ENCODE measurements around the gene APPBP2. TPM values are rescaled to one million over a fixed set of nuclear protein-coding genes. Genes with fewer than 3 reads are reported as not detected.
A peak's percentile ranks its signal among the peaks of the same experiment; 100 is the strongest.

APPBP2 gene
- total RNA-seq, 2 experiments from 2014 or later: 18.5 to 18.7 TPM

DNA sequence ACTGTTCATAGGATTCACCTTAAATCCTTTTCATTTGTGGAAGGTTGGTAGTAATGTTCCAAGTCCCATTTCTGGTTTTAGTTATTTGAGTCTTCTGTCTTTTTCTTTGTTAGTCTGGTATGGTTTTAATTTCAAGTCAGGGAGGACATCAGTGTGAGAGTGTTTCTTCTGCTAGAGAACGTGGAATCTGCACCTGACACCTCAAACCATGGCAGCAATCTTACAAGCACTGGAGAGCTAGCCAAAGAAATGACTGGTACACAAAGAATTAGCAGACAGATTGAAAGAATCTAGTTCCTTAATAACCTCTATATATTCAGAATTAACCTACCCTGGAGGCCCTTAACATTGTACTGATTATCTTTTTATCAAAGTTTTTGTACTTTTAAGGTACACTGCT is 53.6 kb downstream of the APPBP2 start:
- H3K36me3 ChIP-seq (ENCODE audit: insufficient read depth, low read length): peaks cover 17% of the 10 kb centered on the region
- CTCF ChIA-PET: no interaction called here
- H3K4me3 ChIP-seq (ENCODE audit: low read length): no peak overlapping the region
- no peak overlapping the region for H3K27ac ChIP-seq (ENCODE audit: low read depth in 1 of 2, low read length in 2 of 2)
- Mint-ChIP-seq H3K27me3 (no peaks in the 10 kb centered on the region), H3K9me3 (no peaks in the 10 kb centered on the region), H3K4me3 (no peak overlapping the region), H3K4me1 (ENCODE audit: low read depth) (peaks cover 10% of the 10 kb centered on the region), H3K36me3 (ENCODE audit: low read depth) (peaks cover 68% of the 10 kb centered on the region), H3K27ac (no peak overlapping the region)
- H3K9me3 ChIP-seq (ENCODE audit: control insufficient read depth in 1 of 2, insufficient read depth in 1 of 2, low read length in 2 of 2): no peaks in the 10 kb centered on the region
- TF ChIP-seq, protein P1, sequence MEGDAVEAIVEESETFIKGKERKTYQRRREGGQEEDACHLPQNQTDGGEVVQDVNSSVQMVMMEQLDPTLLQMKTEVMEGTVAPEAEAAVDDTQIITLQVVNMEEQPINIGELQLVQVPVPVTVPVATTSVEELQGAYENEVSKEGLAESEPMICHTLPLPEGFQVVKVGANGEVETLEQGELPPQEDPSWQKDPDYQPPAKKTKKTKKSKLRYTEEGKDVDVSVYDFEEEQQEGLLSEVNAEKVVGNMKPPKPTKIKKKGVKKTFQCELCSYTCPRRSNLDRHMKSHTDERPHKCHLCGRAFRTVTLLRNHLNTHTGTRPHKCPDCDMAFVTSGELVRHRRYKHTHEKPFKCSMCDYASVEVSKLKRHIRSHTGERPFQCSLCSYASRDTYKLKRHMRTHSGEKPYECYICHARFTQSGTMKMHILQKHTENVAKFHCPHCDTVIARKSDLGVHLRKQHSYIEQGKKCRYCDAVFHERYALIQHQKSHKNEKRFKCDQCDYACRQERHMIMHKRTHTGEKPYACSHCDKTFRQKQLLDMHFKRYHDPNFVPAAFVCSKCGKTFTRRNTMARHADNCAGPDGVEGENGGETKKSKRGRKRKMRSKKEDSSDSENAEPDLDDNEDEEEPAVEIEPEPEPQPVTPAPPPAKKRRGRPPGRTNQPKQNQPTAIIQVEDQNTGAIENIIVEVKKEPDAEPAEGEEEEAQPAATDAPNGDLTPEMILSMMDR (IDR thresholded peaks at IDR 0.05): no peak
- POLR2A ChIA-PET: no interaction called here
- no peak for ATAC-seq (ENCODE audit: poor library complexity)
- DNase-seq: no peak
- intact Hi-C loops (cut with DNase I, micrococcal nuclease): no loop called here
- no peaks in the 10 kb centered on the region for H3K4me1 ChIP-seq (ENCODE audit: insufficient read depth, low read length)
- no peaks in the 10 kb centered on the region for H3K27me3 ChIP-seq (ENCODE audit: control insufficient read depth in 1 of 2, insufficient read depth in 2 of 2, low read length in 2 of 2)

DNA sequence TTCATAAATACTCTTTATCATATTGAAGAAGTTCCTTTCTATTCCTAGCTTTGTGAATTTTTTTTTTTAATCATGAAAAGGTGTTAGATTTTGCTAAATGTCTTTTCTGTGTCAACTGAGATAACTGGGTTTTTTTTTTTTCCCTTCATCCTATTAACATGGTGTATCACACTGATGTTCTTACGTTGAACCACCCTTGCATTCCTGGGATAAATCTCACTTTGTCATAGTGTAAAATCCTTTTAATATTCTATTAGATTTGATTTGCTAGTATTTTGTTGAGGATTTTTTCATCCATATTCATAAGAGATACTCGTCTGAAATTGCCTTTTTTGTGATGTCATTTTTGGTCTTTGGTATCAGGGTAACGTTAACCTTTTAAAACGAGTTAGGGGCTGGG is 54.6 kb downstream of the APPBP2 start:
- no peak for ATAC-seq (ENCODE audit: poor library complexity)
- Histone ChIP-seq H3K9me3 (ENCODE audit: control insufficient read depth in 1 of 2, insufficient read depth in 1 of 2, low read length in 2 of 2) (no peaks in the 10 kb centered on the region), H3K27ac (ENCODE audit: low read depth in 1 of 2, low read length in 2 of 2) (no peak overlapping the region), H3K27me3 (ENCODE audit: control insufficient read depth in 1 of 2, insufficient read depth in 2 of 2, low read length in 2 of 2) (no peaks in the 10 kb centered on the region), H3K4me3 (ENCODE audit: low read length) (no peak overlapping the region), H3K4me1 (ENCODE audit: insufficient read depth, low read length) (no peaks in the 10 kb centered on the region), H3K36me3 (ENCODE audit: insufficient read depth, low read length) (peaks cover 19% of the 10 kb centered on the region)
- no peaks in the 10 kb centered on the region for H3K27me3 Mint-ChIP-seq
- POLR2A ChIA-PET: no interaction called here
- H3K4me1 Mint-ChIP-seq (ENCODE audit: low read depth): peaks cover 10% of the 10 kb centered on the region
- CTCF ChIA-PET: interaction anchor here (0.6 kb wide), 1 partner anchor 58 kb away, joined by 3 read pairs; no protein-coding TSS in a partner anchor
- intact Hi-C loops (cut with DNase I, micrococcal nuclease): no loop called here
- TF ChIP-seq, protein P1 (IDR thresholded peaks at IDR 0.05): no peak
- no peak for DNase-seq
- H3K27ac Mint-ChIP-seq: peak overlapping the region; percentile 63
- no peak overlapping the region for H3K4me3 Mint-ChIP-seq
- no peaks in the 10 kb centered on the region for H3K9me3 Mint-ChIP-seq
- H3K36me3 Mint-ChIP-seq (ENCODE audit: low read depth): peaks cover 71% of the 10 kb centered on the region

DNA sequence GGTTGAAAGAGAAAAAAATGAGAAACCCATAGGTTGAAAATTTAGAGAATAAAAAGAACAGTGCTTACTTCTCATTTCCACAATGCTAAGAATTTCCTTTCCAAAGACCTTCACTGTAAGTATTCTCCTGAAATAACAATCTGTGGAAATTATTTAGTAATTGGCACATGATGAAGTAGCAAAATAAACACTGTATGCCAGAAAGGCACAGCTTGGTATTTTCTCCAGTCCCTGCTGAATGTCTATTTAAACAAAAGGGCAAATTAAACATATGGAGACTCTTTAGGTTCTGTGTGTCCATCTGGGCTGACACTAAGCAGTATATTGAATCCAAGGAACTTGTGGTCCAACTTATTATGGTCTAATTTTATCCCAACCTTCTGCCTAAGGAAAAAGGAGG is 57.7 kb downstream of the APPBP2 start:
- H3K4me1 Mint-ChIP-seq (ENCODE audit: low read depth): peaks cover 10% of the 10 kb centered on the region
- Histone ChIP-seq H3K4me3 (ENCODE audit: low read length) (no peak overlapping the region), H3K36me3 (ENCODE audit: insufficient read depth, low read length) (peaks cover 49% of the 10 kb centered on the region), H3K9me3 (ENCODE audit: control insufficient read depth in 1 of 2, insufficient read depth in 1 of 2, low read length in 2 of 2) (no peaks in the 10 kb centered on the region), H3K27me3 (ENCODE audit: control insufficient read depth in 1 of 2, insufficient read depth in 2 of 2, low read length in 2 of 2) (no peaks in the 10 kb centered on the region), H3K4me1 (ENCODE audit: insufficient read depth, low read length) (no peaks in the 10 kb centered on the region), H3K27ac (ENCODE audit: low read depth in 1 of 2, low read length in 2 of 2) (no peak overlapping the region)
- ChIA-PET CTCF (no interaction called here), POLR2A (no interaction called here)
- DNase-seq (no peak), ATAC-seq (ENCODE audit: poor library complexity) (no peak)
- no peaks in the 10 kb centered on the region for H3K9me3 Mint-ChIP-seq
- peaks cover 84% of the 10 kb centered on the region for H3K36me3 Mint-ChIP-seq (ENCODE audit: low read depth)
- H3K27me3 Mint-ChIP-seq: no peaks in the 10 kb centered on the region
- no peak overlapping the region for H3K27ac Mint-ChIP-seq
- intact Hi-C loops (cut with DNase I, micrococcal nuclease): loop anchor here in 1 of 2 experiments (10.0 kb wide), 1 partner anchor 166 kb away; no protein-coding TSS in a partner anchor
- TF ChIP-seq, protein P1 (IDR thresholded peaks at IDR 0.05): no peak
- no peak overlapping the region for H3K4me3 Mint-ChIP-seq

Data from CD4-positive, alpha-beta T cell (primary cell).